ENCODE measurements around the gene ACAD9. TPM values are rescaled to one million over a fixed set of nuclear protein-coding genes. Genes with fewer than 3 reads are reported as not detected.
A peak's percentile ranks its signal among the peaks of the same experiment; 100 is the strongest.
"Not testable (repeated sequence)": the region's sequence is repeated elsewhere in the genome, so short reads cannot be mapped to it uniquely, and the experiment has no call there.

Gene ACAD9
- total RNA-seq, 2 experiments from 2014 or later, result 60.0 to 70.7 TPM

DNA sequence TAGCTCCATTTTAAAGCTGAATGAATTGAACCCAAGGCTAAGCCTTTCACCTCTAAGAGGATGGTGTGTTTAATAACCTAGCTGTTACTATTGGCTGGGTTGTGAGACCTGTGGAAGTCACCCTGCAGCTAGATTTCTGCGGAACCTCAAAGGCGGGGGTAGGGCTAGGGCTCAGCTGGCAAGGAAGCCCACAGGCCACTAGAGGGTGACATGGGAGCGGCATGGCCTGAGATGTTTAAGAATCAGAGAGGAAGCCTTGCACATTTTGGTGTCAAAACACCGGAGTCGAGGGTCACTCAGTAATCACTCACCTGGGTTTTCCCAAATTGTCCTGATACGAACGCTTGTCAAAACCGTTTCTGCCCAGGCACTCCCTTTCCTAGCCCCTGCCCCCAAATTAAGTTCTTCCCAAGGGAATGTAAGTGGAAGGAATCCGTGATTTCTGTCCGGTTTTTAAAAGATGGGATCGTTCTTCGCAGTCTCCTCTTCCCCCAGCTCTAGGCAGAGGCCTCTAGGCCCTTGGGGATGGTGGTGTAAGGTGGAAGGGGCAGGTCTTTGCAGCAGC, 3.8 kb upstream of the ACAD9 start:
- H3K9me3 Mint-ChIP-seq (ENCODE audit: low read depth), result no peaks in the 10 kb centered on the region
- peak; percentile 67 for ATAC-seq
- H3K27ac Mint-ChIP-seq, result no peak overlapping the region
- intact Hi-C loops (cut with DNase I, micrococcal nuclease), result loop anchor here (1.0 to 10.0 kb wide), 4 partner anchors 48 to 753 kb away; partner anchors contain the start of genes COPG1 (in 2 of the 2) and RUVBL1 (in 1 of the 2)
- H3K36me3 Mint-ChIP-seq (ENCODE audit: low read depth), result peaks cover 17% of the 10 kb centered on the region
- DNase-seq, result peak; percentile 85
- H3K27me3 Mint-ChIP-seq, result no peaks in the 10 kb centered on the region
- ChIA-PET POLR2A (interaction anchor here (0.7 kb wide), 1 partner anchor 19 kb away, joined by 3 read pairs; no protein-coding TSS in a partner anchor), CTCF (interaction anchor here (0.6 to 3.0 kb wide), 21 partner anchors 9 to 267 kb away, joined by 3 to 23 read pairs (median 4); no protein-coding TSS in a partner anchor)
- peaks cover 34% of the 10 kb centered on the region for H3K4me1 Mint-ChIP-seq
- H3K4me3 Mint-ChIP-seq, result no peak overlapping the region

DNA sequence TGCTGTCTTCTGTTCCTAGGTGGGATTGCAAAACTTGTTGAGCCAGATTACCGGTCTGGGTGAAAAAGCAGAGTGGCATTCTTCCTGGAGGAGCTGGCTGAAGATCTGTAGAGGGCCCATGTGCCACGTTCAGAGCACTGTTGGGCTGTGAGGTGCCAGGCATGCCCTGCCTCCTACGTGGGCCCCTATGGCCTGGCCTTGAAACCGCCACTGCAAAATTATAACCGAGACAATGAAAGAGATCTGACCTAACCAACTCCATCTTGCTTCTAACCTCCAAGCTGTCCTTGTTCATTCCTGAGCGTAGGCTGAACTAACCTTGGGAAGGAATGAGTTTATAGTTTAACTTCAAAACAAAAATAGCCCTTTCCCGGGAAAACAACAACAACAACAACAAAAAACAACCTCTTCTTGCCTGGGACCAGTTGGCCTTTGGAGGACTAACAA, 1.4 kb upstream of the ACAD9 start:
- ATAC-seq (no peak), DNase-seq (no peak)
- POLR2A ChIA-PET, result interaction anchor here (0.7 to 1.8 kb wide), 5 partner anchors 74 to 551 kb away, joined by 3 to 6 read pairs (median 4); partner anchors contain the start of gene RAB43
- CTCF ChIA-PET, result interaction anchor here (0.6 to 2.4 kb wide), 13 partner anchors 15 to 374 kb away, joined by 3 to 19 read pairs (median 5); no protein-coding TSS in a partner anchor
- Mint-ChIP-seq H3K4me1 (peaks cover 57% of the 10 kb centered on the region), H3K27ac (peak overlapping the region; percentile 99), H3K9me3 (ENCODE audit: low read depth) (no peaks in the 10 kb centered on the region), H3K36me3 (ENCODE audit: low read depth) (peaks cover 34% of the 10 kb centered on the region), H3K27me3 (no peaks in the 10 kb centered on the region), H3K4me3 (peak overlapping the region; percentile 97)
- intact Hi-C loops (cut with DNase I, micrococcal nuclease), result loop anchor here (2.0 to 10.0 kb wide), 6 partner anchors 45 to 756 kb away; partner anchors contain the start of genes COPG1 (in 2 of the 2), CNBP (in 1 of the 2) and RUVBL1 (in 1 of the 2)

DNA sequence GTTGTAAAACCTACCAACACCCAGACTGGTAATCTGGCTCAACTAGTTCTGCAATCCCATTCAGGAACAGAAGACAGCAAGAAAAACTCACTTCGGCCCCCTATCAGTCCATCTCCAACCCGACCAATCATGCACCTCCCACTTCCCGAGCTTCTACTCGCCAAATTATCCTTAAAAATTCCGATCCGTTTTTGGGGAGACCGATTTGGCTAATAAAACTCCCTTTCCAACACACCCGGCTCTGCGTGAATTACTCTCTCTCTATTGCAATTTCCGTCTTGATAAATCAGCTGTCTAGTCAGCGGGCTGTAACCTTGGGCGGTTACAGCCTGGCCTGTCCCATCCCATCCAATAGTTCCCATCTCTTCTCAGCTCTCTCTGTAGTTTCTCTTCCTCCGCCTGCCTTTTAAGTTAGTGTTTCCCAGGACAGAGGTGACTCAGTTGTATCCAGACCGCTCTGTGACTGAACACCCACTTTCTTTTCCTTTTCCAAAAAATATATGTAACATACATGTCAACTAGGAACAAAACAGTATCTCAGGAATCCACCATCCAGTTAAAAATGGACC, 780 bp upstream of the ACAD9 start:
- intact Hi-C loops (cut with DNase I, micrococcal nuclease), result loop anchor here (1.0 to 10.0 kb wide), 22 partner anchors 32 to 1206 kb away; partner anchors contain the start of genes COPG1 (in 2 of the 2), RPN1 (in 2 of the 2), ABTB1 (in 1 of the 2) and CFAP92 (in 1 of the 2)
- H3K27ac Mint-ChIP-seq, result peak overlapping the region; percentile 99
- ATAC-seq (peak; percentile 45), DNase-seq (peak; percentile 37)
- peaks cover 35% of the 10 kb centered on the region for H3K36me3 Mint-ChIP-seq (ENCODE audit: low read depth)
- H3K4me3 Mint-ChIP-seq, result peak overlapping the region; percentile 97
- ChIA-PET POLR2A (interaction anchor here (0.6 to 1.8 kb wide), 13 partner anchors 10 to 437 kb away, joined by 3 to 8 read pairs (median 4); partner anchors contain the start of genes COPG1, RAB43 and RPN1), CTCF (interaction anchor here (0.6 to 2.4 kb wide), 17 partner anchors 15 to 373 kb away, joined by 3 to 19 read pairs (median 5); no protein-coding TSS in a partner anchor)
- H3K4me1 Mint-ChIP-seq, result peaks cover 59% of the 10 kb centered on the region
- no peaks in the 10 kb centered on the region for H3K27me3 Mint-ChIP-seq
- H3K9me3 Mint-ChIP-seq (ENCODE audit: low read depth), result no peaks in the 10 kb centered on the region

DNA sequence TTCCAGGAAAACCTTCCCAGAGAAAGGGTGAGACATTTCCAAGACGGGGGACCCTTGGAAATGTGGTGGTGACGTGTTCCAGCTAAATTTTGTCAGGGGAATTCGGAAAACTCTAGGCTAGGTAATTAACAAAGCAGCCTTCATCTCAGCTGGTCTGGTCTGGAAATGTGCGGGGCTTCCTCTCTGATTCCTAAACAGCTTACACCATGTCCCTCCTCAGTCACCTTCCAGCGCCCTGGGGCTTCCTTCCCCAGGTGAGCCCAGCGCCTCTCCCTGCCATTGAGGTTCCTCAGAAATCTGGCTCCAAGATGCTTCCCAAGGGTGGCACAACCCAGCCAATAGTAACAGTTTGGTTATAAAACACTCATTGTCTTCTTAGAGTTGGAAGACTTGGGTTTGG, 571 bp downstream of the ACAD9 start:
- Mint-ChIP-seq H3K27ac (peak overlapping the region; percentile 99), H3K27me3 (no peaks in the 10 kb centered on the region), H3K4me1 (peaks cover 67% of the 10 kb centered on the region), H3K36me3 (ENCODE audit: low read depth) (peaks cover 45% of the 10 kb centered on the region), H3K9me3 (ENCODE audit: low read depth) (no peaks in the 10 kb centered on the region), H3K4me3 (peak overlapping the region; percentile 97)
- ChIA-PET POLR2A (interaction anchor here (1.2 to 1.3 kb wide), 2 partner anchors 12 to 91 kb away, joined by 4 read pairs; no protein-coding TSS in a partner anchor), CTCF (interaction anchor here (0.9 to 2.4 kb wide), 9 partner anchors 43 to 367 kb away, joined by 3 to 19 read pairs (median 5); no protein-coding TSS in a partner anchor)
- DNase-seq (peak; percentile 14), ATAC-seq (no peak)
- intact Hi-C loops (cut with DNase I, micrococcal nuclease), result loop anchor here (1.0 to 10.0 kb wide), 23 partner anchors 34 to 1208 kb away; partner anchors contain the start of genes COPG1 (in 2 of the 2), RPN1 (in 2 of the 2), ABTB1 (in 1 of the 2) and CFAP92 (in 1 of the 2)

DNA sequence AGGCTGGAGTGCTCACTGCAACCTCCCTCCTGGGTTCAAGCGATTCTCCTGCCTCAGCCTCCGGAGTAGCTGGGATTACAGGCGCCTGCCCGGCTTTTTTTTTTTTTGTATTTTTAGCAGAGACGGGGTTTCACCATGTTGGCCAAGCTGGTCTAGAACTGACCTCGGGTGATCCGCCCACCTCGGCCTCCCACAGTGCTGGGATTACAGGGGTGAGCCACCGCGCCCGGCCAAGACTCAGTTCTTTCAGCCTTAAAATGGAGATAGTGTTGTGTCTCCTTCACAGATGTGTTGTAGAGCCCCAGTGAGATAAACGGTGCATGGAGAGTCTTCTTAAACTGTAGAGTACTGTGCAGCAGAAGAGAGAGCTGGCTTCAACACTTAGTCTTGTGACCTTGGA, 1.0 kb downstream of the ACAD9 start:
- peaks cover 66% of the 10 kb centered on the region for H3K4me1 Mint-ChIP-seq
- ATAC-seq; DNase-seq; POLR2A ChIA-PET; H3K9me3 Mint-ChIP-seq (ENCODE audit: low read depth); H3K27me3 Mint-ChIP-seq: not testable (repeated sequence)
- H3K4me3 Mint-ChIP-seq, result peak overlapping the region; percentile 97
- H3K27ac Mint-ChIP-seq, result peak overlapping the region; percentile 99
- intact Hi-C loops (cut with DNase I, micrococcal nuclease), result loop anchor here in 1 of 2 experiments (5.0 kb wide), 1 partner anchor 227 kb away; no protein-coding TSS in a partner anchor
- CTCF ChIA-PET, result interaction anchor here (0.9 to 1.6 kb wide), 3 partner anchors 43 to 172 kb away, joined by 3 to 4 read pairs (median 4); no protein-coding TSS in a partner anchor
- peaks cover 46% of the 10 kb centered on the region for H3K36me3 Mint-ChIP-seq (ENCODE audit: low read depth)

DNA sequence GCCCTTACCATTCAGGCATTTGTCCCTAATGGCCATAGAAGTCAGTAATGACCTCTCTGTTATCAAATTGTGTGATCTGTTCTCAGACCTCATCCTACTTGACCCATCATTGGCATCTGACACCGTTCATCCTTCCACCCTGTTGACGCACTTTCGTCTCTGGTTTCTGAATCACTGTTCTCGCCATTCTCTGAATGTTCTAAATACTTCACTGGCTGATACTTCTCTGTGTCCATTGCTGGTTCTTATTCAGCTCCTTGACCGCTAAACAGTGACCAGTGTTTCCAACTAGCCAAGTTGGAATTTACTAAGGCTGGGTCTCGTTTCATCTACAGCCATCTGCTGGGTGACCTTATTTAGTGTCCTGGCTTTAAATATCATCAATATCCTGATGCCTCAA, 2.2 kb downstream of the ACAD9 start:
- Mint-ChIP-seq H3K4me3 (peak overlapping the region; percentile 97), H3K27ac (no peak overlapping the region), H3K36me3 (ENCODE audit: low read depth) (peaks cover 46% of the 10 kb centered on the region), H3K9me3 (ENCODE audit: low read depth) (no peaks in the 10 kb centered on the region), H3K27me3 (no peaks in the 10 kb centered on the region), H3K4me1 (peaks cover 58% of the 10 kb centered on the region)
- ChIA-PET POLR2A (no interaction called here), CTCF (interaction anchor here (1.8 kb wide), 1 partner anchor 89 kb away, joined by 6 read pairs; no protein-coding TSS in a partner anchor)
- intact Hi-C loops (cut with DNase I, micrococcal nuclease), result loop anchor here in 1 of 2 experiments (5.0 kb wide), 1 partner anchor 226 kb away; no protein-coding TSS in a partner anchor
- DNase-seq (no peak), ATAC-seq (no peak)

DNA sequence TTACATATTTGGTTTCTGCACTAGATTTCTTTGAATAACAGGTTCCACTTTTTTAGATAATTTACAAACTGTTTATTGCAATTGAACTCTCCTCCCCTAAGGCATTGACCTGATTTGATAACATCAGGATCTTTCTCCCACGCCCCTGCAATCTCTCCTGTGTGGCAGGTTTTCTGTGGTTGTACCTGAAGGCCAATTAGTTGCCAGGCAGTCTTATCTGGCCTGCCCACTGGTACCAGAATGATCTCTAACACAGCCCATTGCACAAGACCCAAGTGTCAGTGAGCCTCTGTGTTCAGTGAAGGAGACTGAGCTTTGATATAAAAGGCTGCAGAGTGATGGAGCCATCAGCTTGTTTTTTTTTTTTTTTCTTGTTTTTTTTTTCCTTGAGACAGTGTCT, 3.3 kb downstream of the ACAD9 start:
- Mint-ChIP-seq H3K27ac (no peak overlapping the region), H3K4me3 (no peak overlapping the region), H3K36me3 (ENCODE audit: low read depth) (peaks cover 46% of the 10 kb centered on the region), H3K9me3 (ENCODE audit: low read depth) (no peaks in the 10 kb centered on the region), H3K4me1 (peaks cover 50% of the 10 kb centered on the region), H3K27me3 (no peaks in the 10 kb centered on the region)
- no peak for ATAC-seq
- no peak for DNase-seq
- CTCF ChIA-PET, result interaction anchor here (1.5 kb wide), 1 partner anchor 274 kb away, joined by 3 read pairs; no protein-coding TSS in a partner anchor
- POLR2A ChIA-PET, result interaction anchor here (1.0 kb wide), 1 partner anchor 102 kb away, joined by 3 read pairs; no protein-coding TSS in a partner anchor
- intact Hi-C loops (cut with DNase I, micrococcal nuclease), result loop anchor here in 1 of 2 experiments (5.0 kb wide), 1 partner anchor 225 kb away; no protein-coding TSS in a partner anchor

DNA sequence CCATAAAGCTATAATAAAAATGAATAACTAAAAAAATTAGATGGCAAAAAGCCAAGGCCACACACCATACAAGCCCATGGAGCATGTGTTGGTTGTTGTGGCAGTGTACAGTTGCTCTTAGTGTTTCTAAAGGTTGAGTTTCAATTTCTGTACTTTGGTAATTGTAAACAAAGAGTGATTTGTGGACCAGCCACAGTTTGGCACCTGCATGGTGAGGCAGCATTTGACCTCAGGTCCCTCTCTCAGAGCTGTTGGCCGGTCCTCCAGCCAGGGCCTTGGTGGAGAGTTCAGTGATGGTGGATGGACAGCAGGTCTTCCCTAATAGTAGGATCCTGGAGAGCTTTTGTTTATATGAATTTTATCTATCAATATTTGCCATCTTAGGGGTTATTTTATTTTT, 5.6 kb downstream of the ACAD9 start:
- Mint-ChIP-seq H3K27ac (peak overlapping the region; percentile 42), H3K9me3 (ENCODE audit: low read depth) (no peaks in the 10 kb centered on the region), H3K4me1 (peaks cover 42% of the 10 kb centered on the region), H3K27me3 (no peaks in the 10 kb centered on the region), H3K4me3 (no peak overlapping the region), H3K36me3 (ENCODE audit: low read depth) (peaks cover 39% of the 10 kb centered on the region)
- intact Hi-C loops (cut with DNase I, micrococcal nuclease), result loop anchor here in 1 of 2 experiments (5.0 kb wide), 1 partner anchor 222 kb away; no protein-coding TSS in a partner anchor
- ChIA-PET POLR2A (interaction anchor here (0.6 to 1.0 kb wide), 2 partner anchors 19 to 212 kb away, joined by 5 to 9 read pairs; no protein-coding TSS in a partner anchor), CTCF (interaction anchor here (1.0 to 1.3 kb wide), 3 partner anchors 10 to 125 kb away, joined by 3 to 5 read pairs (median 4); no protein-coding TSS in a partner anchor)
- ATAC-seq (no peak), DNase-seq (no peak)

DNA sequence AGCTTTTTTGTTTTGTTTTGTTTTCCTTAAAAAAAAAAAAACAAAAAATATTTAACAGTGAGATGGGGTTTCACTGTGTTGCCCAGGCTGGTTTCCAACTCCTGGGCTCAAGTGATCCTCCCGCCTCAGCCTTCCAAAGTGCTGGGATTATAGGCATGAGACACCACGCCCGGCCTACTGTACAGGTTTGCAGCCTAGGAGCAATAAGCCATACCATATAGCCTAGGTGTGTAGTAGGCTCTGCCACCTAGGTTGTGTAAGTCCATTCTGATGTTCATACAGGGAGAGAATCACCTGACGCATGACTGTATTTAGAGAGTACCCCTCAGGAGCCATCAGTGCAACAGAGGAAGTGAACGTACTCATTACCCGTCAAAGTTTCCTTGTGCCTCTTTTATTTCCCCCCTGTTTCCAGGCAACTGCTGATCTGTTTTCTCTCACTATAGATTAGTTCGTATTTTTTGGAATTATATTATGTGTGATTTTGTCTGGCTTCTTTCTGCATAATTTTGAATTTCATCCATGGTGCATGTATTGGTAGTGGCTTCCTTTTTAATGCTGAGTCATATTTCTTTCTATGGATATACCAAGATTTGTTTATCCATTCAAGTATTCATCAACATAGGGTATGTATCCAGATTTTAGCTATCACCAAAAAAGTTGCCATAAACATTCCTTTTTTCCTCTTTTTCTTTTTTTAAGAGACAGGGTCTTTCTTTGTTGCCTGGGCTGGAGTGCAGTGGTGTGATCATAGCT, 9.9 kb downstream of the ACAD9 start:
- H3K9me3 Mint-ChIP-seq (ENCODE audit: low read depth), result no peaks in the 10 kb centered on the region
- peaks cover 21% of the 10 kb centered on the region for H3K36me3 Mint-ChIP-seq (ENCODE audit: low read depth)
- H3K27ac Mint-ChIP-seq, result peak overlapping the region; percentile 51
- ATAC-seq (no peak), DNase-seq (no peak)
- no peaks in the 10 kb centered on the region for H3K27me3 Mint-ChIP-seq
- intact Hi-C loops (cut with DNase I, micrococcal nuclease), result no loop called here
- no peak overlapping the region for H3K4me3 Mint-ChIP-seq
- H3K4me1 Mint-ChIP-seq, result peaks cover 4% of the 10 kb centered on the region
- POLR2A ChIA-PET, result no interaction called here
- CTCF ChIA-PET, result interaction anchor here (0.8 to 1.2 kb wide), 2 partner anchors 14 to 252 kb away, joined by 3 to 4 read pairs; no protein-coding TSS in a partner anchor
